Keratinocyte (primary cell): ENCODE results near the gene MUC13.

Source experiments
- CTCF ChIP-seq, 3 experiments: IDR thresholded peaks in 1 of 3; conservative IDR thresholded peaks in 1 of 3; optimal IDR thresholded peaks in 1 of 3; 2 replicates in 2 of 3; 3 replicates in 1 of 3; pipeline versions ENCODE3 to v1.5.1; 2011; ENCODE audit warnings: low read length in 3 of 3, mild to moderate bottlenecking in 3 of 3, moderate library complexity in 2 of 3, control low read depth in 1 of 3, inconsistent platforms in 1 of 3; ENCODE audit not compliant: insufficient read depth in 2 of 3; ENCODE audit errors: extremely low read depth in 1 of 3
- EZH2 ChIP-seq: IDR thresholded peaks from one replicate; pipeline ENCODE4 v1.6.1; 2012; ENCODE audit warnings: inconsistent platforms, mild to moderate bottlenecking, low read length, moderate library complexity

- TF ChIP-seq CTCF (optimal IDR thresholded peaks at IDR 0.05 in 1 of 3, IDR thresholded peaks at IDR 0.05 in 1 of 3, conservative IDR thresholded peaks at IDR 0.05 in 1 of 3; ENCODE audit: extremely low read depth in 1 of 3, insufficient read depth in 2 of 3, low read length in 3 of 3) (no peak), EZH2 (no peak)
Observed at GRCh38 chr3:124938896-124939295, 4.3 kb upstream of the MUC13 start.
